HK-2 (cell line): ENCODE data around the gene GSTP1.
"Not testable (repeated sequence)": the region's sequence is repeated elsewhere in the genome, so short reads cannot be mapped to it uniquely, and the experiment has no call there.

Experiments used
- DNase-seq: peaks from one replicate; pipeline ENCODE4 v3.0.0-alpha.2; 2018; ENCODE audit not compliant: unreplicated experiment

The GSTP1 gene

DNA sequence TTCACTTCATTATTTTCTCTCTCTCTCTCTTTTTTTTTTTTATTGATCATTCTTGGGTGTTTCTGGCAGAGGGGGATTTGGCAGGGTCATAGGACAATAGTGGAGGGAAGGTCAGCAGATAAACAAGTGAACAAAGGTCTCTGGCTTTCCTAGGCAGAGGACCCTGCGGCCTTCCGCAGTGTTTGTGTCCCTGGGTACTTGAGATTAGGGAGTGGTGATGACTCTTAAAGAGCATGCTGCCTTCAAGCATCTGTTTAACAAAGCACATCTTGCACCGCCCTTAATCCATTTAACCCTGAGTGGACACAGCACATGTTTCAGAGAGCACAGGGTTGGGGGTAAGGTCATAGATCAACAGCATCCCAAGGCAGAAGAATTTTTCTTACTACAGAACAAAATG lies 13.8 kb downstream of the GSTP1 start:
- not testable (repeated sequence) for DNase-seq

DNA sequence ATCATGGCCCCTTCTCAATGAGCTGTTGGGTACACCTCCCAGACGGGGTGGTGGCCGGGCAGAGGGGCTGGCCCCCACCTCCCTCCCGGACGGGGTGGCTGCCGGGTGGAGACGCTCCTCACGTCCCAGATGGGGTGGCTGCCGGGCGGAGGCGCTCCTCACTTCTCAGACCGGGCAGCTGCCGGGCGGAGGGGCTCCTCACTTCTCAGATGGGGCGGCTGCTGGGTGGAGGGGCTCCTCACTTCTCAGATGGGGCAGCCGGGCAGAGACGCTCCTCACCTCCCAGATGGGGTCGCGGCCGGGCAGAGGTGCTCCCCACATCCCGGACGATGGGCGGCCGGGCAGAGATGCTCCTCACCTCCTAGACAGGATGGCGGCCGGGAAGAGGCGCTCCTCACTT lies 14.4 kb downstream of the GSTP1 start:
- DNase-seq: not testable (repeated sequence)

DNA sequence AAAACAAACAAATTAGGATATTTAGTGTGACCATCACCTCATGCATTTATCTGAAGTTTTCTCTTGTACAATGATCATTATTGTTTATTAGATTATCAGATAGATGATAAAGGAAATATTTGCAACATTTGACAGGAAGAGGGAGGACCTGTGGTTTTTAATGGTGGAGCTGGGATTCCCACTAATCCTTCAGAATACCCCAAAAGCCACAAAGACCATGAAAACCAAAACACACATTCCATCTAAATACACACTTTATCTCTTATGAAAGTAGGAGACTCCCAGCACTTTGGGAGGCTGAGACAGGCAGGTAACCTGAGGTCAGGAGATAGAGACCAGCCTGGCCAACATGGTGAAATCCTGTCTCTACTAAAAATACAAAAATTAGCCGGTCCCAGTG lies 15.5 kb downstream of the GSTP1 start:
- DNase-seq: no peak

DNA sequence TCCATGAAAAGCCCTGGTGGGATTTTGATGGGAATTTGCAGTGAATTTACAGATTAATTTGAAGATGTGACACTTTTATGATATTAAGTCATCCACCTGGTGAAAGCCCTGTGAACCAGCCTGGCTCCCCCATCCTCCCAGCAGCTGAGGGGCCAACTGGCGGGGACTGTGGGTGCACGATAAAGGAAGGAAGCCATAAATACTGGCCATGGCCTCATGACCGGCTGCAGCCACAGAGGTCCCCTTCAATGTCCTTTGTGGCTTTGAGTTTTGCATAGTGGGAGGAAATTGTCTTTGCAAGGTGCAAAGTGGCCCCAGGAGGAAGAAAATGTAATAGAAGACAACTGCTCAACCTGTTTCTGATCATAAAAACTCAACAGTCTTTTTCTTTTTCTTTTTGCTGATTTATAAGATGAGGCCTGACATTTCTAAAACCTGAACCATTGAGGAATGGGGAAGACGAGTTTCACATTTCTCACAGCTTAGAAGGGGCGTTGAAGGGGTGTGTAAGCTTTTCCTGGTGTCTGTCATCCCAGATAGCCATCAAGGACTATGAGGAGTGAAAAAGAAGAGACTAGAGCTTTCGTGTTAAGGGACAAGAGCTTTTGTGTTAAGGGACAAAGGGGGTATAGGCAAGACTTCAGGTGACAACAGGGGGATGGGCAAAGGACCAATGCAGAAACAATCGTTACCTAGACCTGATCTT lies 16.9 kb downstream of the GSTP1 start:
- DNase-seq: no peak

DNA sequence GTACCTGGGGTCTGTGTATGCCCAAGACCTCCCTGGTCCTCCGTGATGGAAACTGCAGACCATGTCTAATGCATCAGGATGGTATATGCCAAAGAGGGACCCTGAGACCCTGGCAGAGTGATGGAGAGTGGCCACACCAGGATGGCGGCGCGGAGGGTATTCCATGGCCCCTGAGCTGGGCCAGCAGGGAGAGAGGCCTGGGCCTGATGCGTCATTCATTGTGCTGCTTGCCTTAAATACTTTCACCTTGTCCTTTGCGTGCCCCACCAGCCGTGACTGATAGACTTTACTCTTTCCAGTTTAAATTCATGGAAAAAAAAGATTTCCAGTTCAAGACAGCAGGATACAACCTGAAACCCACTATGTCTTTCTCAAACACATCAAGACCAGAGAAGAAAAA lies 17.5 kb downstream of the GSTP1 start:
- DNase-seq: no peak

DNA sequence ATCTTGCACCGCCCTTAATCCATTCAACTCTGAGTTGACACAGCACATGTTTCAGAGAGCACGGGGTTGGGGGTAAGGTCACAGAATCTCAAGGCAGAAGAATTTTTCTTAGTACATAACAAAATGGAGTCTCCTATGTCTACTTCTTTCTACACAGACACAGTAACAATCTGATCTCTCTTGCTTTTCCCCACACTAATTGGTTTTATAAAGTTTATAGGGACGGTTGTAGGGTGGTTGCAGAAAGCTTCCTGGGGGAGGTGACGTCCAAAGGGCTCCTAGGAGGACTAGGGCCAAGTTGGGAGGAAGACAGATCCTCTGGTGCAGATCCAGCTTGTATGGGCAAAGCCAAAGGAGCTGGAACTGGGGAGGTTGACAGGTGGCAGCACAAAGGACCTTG lies 20.5 kb downstream of the GSTP1 start:
- DNase-seq: not testable (repeated sequence)

DNA sequence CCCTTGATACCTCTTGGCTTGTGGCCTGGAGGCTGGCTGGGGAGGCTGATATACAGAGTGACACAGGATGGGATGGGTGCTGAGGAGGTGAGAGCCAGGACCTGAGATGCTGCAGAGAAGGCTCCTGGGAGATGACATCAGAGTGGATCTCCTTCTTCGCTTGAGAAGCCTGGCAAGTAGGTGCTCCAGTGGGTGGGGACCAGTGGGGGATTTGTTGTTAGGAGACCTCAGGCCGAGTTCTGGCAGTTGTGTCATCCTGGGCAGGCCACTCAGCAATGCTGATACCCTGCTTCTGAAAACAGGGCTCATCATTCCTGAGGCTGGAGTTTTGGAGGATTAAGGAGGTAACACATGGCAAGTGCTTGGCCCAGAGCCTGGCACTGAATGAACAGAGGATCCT lies 21.2 kb downstream of the GSTP1 start:
- DNase-seq: no peak

DNA sequence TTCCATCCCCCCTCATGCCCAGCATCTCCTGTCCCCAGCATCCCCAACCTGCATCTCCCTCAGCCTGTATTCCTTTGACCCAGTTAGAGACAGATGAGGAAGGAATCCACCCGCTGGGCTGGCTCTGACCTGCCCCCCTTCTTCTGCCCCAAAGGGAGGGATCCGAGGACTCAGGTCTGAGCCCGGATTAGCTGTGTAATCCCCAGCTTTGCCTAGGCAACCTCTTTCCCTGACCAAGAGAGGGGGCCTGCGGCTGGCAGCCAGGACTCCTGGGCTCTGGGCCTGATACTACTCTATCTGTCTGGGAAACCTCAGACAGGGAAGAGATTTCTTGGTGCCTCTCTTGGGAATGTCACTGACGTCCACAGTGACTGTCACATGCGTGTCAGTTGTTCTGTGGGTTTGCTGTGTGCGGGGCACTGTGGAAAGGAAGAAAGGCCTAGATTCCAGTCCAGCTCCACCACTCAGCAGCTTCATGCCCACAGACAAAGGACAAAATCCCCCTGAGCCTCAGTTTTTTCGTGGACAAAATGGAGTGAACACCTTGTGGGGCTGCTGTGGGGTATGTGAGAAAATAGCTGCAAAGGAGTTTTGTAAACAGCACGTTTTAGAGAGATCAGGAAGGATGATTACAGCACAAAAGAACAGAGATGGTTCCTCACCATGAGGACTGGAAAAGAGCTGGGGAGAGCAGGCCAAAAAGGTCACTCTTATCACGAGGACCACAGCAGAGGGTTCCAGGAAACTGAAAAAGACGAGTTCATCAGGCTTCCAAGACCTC lies 21.8 kb downstream of the GSTP1 start:
- no peak for DNase-seq

DNA sequence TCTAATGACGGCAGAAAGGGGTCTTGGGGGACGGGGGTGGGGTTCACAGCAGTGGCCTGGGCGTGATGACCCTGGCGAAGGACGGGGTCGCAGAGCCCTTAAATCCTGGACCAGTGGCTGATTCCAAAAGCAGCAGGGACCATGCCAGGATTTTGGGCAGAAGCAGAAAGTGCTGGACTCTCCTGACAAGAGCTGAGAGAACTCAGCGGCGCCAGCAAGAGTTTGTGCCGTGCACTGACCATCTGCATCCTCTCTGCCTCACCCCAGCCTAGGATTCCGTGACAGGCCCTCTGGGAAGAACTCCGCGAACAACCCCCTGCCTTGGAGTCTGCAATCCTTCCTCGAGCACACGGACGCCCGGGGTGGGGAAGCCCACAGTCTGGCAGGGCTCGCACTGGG lies 22.5 kb downstream of the GSTP1 start:
- no peak for DNase-seq

DNA sequence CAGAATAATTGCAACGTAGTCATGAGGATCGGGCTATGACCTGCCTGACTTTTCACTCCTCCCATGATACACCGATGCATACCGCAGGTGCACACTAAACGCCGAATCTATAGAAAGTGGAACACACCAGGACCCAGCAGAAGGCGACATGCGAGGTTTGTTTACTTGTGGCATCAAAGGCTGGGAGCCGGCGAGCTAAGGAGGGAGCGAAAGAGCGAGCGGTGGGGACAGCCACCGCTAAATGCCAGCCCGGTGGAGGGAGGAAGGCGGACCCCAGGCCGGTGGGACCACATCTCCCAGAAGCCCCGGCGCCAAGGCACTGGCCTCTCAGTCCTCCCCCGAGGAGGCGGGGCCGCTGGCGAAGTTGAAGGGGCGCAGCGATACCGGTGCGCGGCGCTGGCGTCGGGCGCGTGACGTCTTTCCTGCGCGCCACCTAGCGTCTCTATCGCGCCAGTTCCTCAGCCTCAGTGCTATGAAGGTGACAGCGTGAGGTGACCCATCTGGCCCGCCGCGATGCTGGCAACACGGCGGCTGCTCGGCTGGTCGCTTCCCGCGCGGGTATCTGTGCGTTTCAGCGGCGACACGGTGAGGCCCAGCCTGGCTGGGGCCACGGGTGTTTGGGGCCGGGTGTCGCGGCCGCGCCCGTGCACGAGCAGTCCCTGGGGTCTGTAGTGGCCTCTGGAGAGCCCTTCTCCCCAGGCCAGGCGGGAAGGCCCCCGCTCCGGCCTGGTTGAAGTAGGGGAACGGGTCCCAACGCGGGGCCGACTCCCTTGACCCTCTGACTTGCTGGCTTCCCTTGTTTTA lies 23.1 kb downstream of the GSTP1 start, which contains the start of gene NDUFV1:
Gene NDUFV1 (plus strand): TSS at position 445 of the 804 bp plus-strand sequence. CDS start 69 bp downstream, at position 514.
- peak; percentile 86 for DNase-seq

DNA sequence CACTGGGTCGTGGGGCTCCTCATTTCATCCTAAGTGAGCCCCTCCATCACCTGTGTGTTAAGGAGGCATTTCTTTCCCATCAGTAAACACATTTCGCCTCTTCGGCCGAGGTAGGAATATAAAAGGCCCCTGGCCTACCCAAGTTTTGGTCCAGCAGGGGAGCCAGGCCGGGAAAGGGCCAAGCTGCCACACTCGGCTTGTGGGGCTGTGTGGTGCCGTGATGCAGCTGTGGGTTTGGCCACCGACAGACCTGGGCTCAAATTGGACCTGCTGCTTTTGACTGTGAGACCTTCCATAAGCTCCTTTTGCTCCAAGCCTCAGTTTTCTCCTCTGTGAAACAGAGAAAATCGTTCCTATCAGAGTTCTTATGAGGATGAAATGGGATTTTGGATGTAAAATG lies 23.9 kb downstream of the GSTP1 start:
- DNase-seq: no peak

DNA sequence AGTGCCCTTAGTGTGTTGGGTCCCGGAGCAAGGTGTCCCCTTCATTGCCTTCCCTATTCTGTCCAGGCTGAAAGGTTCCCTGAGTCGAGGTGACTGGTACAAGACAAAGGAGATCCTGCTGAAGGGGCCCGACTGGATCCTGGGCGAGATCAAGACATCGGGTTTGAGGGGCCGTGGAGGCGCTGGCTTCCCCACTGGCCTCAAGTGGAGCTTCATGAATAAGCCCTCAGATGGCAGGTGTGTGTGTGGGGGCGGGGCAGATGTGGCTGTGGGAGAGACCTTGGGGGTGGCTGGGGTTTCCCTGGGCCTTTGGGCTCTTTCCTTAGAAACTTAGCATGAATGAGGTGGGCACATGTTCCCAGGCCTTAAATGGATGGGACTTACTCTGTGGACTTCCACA lies 24.9 kb downstream of the GSTP1 start:
- no peak for DNase-seq

DNA sequence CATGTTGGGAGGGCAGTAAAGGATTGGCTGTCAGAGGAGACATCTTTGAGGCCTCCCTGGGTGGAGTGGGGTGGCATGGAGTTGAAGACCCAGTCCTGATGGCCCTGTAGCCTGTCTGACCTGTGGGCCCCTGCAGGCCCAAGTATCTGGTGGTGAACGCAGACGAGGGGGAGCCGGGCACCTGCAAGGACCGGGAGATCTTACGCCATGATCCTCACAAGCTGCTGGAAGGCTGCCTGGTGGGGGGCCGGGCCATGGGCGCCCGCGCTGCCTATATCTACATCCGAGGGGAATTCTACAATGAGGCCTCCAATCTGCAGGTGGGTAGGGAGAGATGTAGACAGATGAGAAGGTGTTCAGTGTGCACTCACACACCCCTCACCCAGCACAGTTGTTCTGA lies 25.7 kb downstream of the GSTP1 start:
- DNase-seq: no peak

DNA sequence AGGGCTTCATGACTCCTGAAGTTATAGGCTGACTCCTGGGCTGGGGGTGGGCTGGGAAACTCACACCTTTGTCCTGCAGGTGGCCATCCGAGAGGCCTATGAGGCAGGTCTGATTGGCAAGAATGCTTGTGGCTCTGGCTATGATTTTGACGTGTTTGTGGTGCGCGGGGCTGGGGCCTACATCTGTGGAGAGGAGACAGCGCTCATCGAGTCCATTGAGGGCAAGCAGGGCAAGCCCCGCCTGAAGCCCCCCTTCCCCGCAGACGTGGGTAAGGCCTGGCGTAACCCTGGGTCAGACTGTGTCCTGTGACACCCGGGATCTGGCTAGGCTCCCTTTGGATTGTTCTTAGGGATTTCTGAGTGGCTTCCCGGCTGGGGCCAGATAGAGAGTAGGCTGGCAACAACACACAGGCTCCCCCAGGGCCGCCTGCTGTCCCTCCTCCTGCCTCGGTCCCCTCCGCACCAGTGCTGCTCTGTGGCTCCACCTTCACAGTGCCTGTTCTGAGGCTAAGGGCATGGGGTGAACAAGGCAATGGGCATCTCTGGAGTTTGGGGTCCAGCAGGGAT lies 26.8 kb downstream of the GSTP1 start:
- DNase-seq: no peak

DNA sequence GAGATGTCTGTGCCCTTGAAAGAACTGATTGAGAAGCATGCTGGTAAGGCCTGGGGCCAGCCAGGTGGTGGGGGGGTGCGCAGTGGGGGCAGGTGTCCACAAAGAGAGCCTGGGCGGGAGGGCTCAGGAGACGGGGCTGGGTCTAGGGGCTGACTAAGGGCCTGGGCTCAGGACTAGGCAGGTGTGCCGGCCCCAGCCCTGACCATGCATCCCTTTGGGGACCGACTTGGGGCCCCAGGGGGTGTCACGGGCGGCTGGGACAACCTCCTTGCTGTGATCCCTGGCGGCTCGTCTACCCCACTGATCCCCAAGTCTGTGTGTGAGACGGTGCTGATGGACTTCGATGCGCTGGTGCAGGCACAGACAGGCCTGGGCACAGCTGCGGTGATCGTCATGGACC lies 27.6 kb downstream of the GSTP1 start:
- no peak for DNase-seq

DNA sequence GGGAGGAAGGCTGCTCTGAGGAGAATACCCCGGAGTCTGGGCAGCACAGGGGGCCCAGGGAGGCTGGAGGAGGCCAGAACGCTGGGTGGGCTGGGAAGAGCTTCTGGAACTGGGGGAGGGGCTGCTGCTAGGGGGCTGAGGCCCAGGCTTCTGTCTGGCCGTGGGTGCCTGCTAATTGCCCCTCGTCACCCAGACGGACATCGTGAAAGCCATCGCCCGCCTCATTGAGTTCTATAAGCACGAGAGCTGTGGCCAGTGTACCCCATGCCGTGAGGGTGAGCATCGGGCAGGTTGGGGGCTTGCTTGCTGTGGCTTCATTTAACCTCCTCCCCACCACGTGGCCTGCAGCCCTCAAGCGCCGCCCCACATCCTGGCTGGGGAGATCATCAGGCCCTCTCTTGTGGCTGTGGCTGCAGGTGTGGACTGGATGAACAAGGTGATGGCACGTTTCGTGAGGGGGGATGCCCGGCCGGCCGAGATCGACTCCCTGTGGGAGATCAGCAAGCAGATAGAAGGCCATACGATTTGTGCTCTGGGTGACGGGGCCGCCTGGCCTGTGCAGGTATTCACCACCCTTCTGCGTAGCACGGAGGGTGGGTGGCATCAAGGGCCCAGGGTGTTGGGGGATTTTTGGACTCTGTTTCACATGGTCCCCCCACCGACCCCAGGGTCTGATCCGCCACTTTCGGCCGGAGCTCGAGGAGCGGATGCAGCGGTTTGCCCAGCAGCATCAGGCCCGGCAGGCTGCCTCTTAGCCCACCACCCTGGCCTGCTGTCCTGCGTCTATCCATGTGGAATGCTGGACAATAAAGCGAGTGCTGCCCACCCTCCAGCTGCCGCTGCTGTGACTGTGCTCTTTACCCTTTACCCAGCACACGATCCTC lies 28.3 kb downstream of the GSTP1 start:
- no peak for DNase-seq

DNA sequence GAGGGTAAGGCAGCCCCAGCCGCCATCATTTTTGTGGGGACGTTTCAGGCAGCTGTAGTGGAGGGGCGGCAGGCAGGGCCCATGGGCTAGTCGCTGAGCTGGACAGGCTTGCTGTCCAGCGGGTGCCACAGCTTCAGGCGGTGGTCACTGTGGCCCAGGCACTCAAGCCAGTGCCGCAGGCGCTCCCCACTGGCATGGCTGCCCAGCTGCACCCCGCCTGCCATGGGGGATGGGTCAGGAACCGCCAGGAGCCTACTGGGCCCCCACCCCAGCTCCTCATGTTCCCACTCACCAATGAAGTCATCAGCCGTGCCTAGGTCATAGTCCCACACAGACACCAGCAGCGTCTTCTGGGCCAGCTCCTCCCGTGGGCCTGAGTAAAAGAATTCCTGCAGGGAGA lies 29.1 kb downstream of the GSTP1 start:
- DNase-seq: no peak

DNA sequence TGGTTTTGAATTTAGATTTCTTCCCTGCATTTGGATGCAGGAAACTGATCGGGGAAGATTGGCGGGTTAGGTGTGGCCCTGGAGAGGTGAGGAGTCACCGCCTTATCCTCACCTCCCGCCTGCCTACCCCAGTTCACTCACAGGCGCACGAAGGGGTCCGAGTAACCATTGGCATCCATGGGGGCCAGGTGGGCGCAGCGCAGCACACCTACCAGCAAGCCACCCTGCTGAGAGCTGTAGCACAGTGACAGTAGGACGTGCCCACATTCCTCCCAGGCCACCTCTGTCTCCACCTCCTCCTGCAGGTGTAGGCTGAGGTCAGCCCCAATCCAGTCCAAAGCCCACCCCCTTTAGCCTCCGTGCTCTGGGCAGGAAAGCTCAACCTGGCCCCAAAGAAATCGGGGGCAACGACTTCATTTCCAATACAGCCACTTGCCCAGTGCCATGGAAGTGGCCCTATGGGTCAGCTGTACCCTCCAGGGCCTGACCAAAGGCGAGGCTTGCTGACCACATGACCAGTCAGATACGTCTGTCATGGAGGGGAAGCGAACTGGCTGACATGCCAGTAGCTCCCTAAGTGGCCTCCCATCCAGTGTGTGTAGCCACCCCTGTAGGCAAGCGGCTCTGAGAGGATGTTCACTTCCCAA lies 29.8 kb downstream of the GSTP1 start:
- DNase-seq: no peak

DNA sequence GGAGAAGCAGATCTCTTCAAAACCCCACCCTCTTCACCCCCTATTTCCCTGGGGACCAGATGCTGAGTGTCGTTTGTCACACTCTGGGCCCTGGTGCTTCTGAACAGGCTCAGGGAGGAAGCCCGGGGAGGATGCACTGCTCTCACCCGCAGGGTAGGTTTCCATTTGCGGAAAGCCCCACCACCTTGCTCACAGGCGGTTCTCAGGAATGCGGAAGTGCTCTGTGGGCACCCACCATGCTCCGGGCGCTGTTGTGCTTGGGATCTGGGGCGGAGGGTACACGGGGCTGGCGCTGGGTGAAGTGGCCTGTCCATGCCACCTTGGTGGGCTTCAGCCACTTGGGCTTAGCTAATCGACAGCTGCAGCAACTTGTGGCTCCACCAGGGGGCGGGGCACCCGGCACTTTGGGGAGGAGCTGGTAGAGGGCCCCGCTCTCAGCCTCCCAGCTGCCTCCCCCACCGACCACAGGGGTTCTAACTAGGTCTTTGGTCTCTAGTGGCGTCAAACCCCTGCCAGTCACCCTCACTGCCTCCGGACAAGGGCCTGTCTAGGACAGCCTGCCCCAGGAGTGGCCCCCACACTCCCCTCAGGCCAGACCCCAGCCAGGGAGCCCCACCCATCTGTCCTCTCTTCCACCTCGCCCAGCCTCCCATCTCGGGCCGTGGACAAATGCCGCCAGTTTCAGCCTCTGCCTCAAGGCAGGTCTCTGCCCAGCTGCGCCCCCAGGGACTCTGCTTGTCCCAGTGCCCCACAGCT lies 30.5 kb downstream of the GSTP1 start:
- DNase-seq: no peak
